Measurements from ENCODE around the gene VPS37D. TPM values are rescaled to one million over a fixed set of nuclear protein-coding genes. Genes with fewer than 3 reads are reported as not detected.

The VPS37D gene
- total and polyA plus RNA-seq, 4 donors = 0.88 to 2.3 (median 1.7) TPM

GRCh38 chr7:73700069-73700423, 32.4 kb downstream of the VPS37D start:
- no peaks in the 10 kb centered on the region for H3K27me3 ChIP-seq (ENCODE audit: control insufficient read depth in 1 of 2, insufficient read depth in 2 of 2, low read length in 1 of 2)
- ATAC-seq (ENCODE audit: low FRiP score) = no peak
- no peak overlapping the region for H3K27ac ChIP-seq (ENCODE audit: low read depth in 1 of 2, low read length in 2 of 2)
- 86 to 90% methylated on average over 14 of the region's 14 CpGs for WGBS, 2 donors
- no peaks in the 10 kb centered on the region for H3K9me3 ChIP-seq (ENCODE audit: control insufficient read depth, low read length)
- intact Hi-C loops (cut with DNase I) = no loop called here
- H3K4me1 ChIP-seq (ENCODE audit: control insufficient read depth in 1 of 2, insufficient read depth in 2 of 2, low read length in 2 of 2) = no peaks in the 10 kb centered on the region
- no peak overlapping the region for H3K4me3 ChIP-seq (ENCODE audit: low read length in 2 of 2)
- DNase-seq = no peak
- H3K36me3 ChIP-seq (ENCODE audit: control insufficient read depth in 1 of 2, insufficient read depth in 2 of 2, low read length in 1 of 2) = peaks cover 0 to 2% of the 10 kb centered on the region in 2 donors

DNA sequence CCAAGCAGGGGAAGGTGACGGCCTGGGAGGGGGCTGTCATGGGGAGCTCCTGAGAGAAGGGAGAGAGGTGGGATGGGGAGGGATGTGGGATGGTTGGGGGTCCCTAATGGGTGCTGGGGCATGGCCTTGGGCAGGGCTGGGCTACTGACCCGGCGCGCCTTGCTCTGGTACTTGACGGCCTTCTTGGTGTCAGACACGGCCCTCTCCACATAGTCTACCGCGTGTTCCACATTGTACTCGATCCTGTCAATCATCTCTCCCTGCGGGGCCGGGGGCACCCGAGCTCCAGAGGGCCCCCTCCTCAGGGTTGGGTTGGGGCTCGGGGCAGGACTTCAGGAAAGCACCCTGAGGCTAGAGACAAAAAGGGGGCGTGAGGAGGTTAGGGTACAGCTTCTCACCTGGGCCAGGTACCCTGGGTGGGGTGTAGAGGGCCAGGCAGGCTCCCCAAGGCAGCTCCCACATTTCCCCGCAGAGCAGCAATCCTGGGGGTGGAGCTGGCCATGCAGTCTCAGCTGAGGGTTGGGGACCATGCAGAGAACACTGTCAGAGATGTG, 33.0 kb downstream of the VPS37D start:
- H3K4me3 ChIP-seq (ENCODE audit: low read length in 2 of 2) = no peak overlapping the region

DNA sequence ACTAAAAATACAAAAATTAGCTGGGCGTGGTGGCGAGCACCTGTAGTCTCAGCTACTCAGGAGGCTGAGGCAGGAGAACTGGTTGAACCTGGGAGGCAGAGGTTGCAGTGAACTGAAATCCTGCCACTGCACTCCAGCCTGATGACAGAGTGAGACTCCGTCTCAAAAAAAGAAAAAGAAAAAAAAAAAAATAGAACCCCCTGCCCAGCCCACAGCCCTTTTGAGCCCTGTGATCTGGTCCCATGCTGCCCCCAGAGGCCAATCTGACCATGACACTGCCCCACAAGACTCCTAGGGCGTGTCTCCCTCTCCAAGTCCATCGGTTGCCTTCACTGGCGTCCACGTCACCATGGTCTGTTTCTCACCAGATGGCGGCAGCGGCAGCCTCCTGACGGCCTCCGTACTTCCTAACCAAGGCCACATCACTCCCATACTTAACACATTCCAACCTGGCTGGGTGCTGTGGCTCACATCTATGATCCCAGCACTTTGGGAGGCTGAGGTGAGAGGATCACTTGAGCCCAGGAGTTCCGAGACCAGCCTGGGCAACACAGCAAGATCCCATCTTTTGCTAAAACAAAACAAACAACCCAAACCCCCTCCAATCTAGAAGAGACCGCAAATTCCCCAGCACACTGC, 33.8 kb downstream of the VPS37D start:
- Histone ChIP-seq H3K27me3 (ENCODE audit: control insufficient read depth in 1 of 2, insufficient read depth in 2 of 2, low read length in 1 of 2) (no peaks in the 10 kb centered on the region), H3K27ac (ENCODE audit: low read depth in 1 of 2, low read length in 2 of 2) (no peak overlapping the region), H3K4me1 (ENCODE audit: control insufficient read depth in 1 of 2, insufficient read depth in 2 of 2, low read length in 2 of 2) (no peaks in the 10 kb centered on the region), H3K36me3 (ENCODE audit: control insufficient read depth in 1 of 2, insufficient read depth in 2 of 2, low read length in 1 of 2) (no peaks in the 10 kb centered on the region), H3K4me3 (ENCODE audit: low read length in 2 of 2) (no peak overlapping the region), H3K9me3 (ENCODE audit: control insufficient read depth, low read length) (no peaks in the 10 kb centered on the region)
- ATAC-seq (ENCODE audit: low FRiP score) = no peak
- intact Hi-C loops (cut with DNase I) = no loop called here
- peak in 1 of 2 donors; percentile 57 for DNase-seq
- 68 to 75% methylated on average over 13 of the region's 13 CpGs for WGBS, 2 donors

More for the DNA sequence above, 33.0 kb downstream of the VPS37D start:
- Histone ChIP-seq H3K9me3 (ENCODE audit: control insufficient read depth, low read length) (no peaks in the 10 kb centered on the region), H3K4me1 (ENCODE audit: control insufficient read depth in 1 of 2, insufficient read depth in 2 of 2, low read length in 2 of 2) (no peaks in the 10 kb centered on the region), H3K36me3 (ENCODE audit: control insufficient read depth in 1 of 2, insufficient read depth in 2 of 2, low read length in 1 of 2) (no peaks in the 10 kb centered on the region), H3K27ac (ENCODE audit: low read depth in 1 of 2, low read length in 2 of 2) (no peak overlapping the region), H3K27me3 (ENCODE audit: control insufficient read depth in 1 of 2, insufficient read depth in 2 of 2, low read length in 1 of 2) (no peaks in the 10 kb centered on the region)
- WGBS, 2 donors = 80 to 87% methylated on average over 13 to 15 of the region's 15 CpGs
- DNase-seq (no peak), ATAC-seq (ENCODE audit: low FRiP score) (no peak)
- intact Hi-C loops (cut with DNase I) = no loop called here

DNA sequence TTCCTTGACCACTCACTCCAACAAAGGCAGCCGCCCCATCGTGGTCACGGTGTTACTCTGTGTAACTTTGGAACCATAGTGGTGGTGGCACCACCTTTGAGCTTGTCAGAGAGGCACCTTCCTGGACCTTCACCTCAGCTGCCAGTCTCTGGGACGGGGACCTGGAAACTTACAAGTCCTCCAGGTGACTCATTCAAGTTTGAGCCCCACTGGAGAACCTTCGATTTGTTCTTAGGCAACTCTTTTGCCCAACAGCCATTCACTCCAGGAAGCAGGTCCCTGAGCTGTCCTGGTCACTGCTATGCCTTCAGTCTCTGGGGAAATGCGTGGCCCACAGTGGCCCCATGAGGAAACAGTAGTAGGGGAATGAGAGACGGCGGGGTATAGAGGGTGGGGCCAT, 34.6 kb downstream of the VPS37D start:
- H3K36me3 ChIP-seq (ENCODE audit: control insufficient read depth in 1 of 2, insufficient read depth in 2 of 2, low read length in 1 of 2) = no peaks in the 10 kb centered on the region

GRCh38 chr7:73702665-73703064, 35.0 kb downstream of the VPS37D start:
- H3K4me1 ChIP-seq (ENCODE audit: control insufficient read depth in 1 of 2, insufficient read depth in 2 of 2, low read length in 2 of 2) = no peaks in the 10 kb centered on the region
- intact Hi-C loops (cut with DNase I) = no loop called here
- H3K4me3 ChIP-seq (ENCODE audit: low read length in 2 of 2) = no peak overlapping the region
- no peaks in the 10 kb centered on the region for H3K36me3 ChIP-seq (ENCODE audit: control insufficient read depth in 1 of 2, insufficient read depth in 2 of 2, low read length in 1 of 2)
- no peak overlapping the region for H3K27ac ChIP-seq (ENCODE audit: low read depth in 1 of 2, low read length in 2 of 2)
- DNase-seq = no peak
- 90% methylated on average over 18 of the region's 18 CpGs for WGBS, 2 donors
- no peaks in the 10 kb centered on the region for H3K27me3 ChIP-seq (ENCODE audit: control insufficient read depth in 1 of 2, insufficient read depth in 2 of 2, low read length in 1 of 2)
- ATAC-seq (ENCODE audit: low FRiP score) = no peak
- no peaks in the 10 kb centered on the region for H3K9me3 ChIP-seq (ENCODE audit: control insufficient read depth, low read length)

More for the DNA sequence above, 34.6 kb downstream of the VPS37D start:
- DNase-seq (no peak), ATAC-seq (ENCODE audit: low FRiP score) (no peak)
- no peak overlapping the region for H3K27ac ChIP-seq (ENCODE audit: low read depth in 1 of 2, low read length in 2 of 2)
- H3K4me1 ChIP-seq (ENCODE audit: control insufficient read depth in 1 of 2, insufficient read depth in 2 of 2, low read length in 2 of 2) = no peaks in the 10 kb centered on the region
- WGBS, 2 donors = 84 to 87% methylated on average over 8 of the region's 8 CpGs
- intact Hi-C loops (cut with DNase I) = no loop called here
- H3K9me3 ChIP-seq (ENCODE audit: control insufficient read depth, low read length) = no peaks in the 10 kb centered on the region
- no peaks in the 10 kb centered on the region for H3K27me3 ChIP-seq (ENCODE audit: control insufficient read depth in 1 of 2, insufficient read depth in 2 of 2, low read length in 1 of 2)
- no peak overlapping the region for H3K4me3 ChIP-seq (ENCODE audit: low read length in 2 of 2)

GRCh38 chr7:73703225-73703624, 35.6 kb downstream of the VPS37D start:
- intact Hi-C loops (cut with DNase I) = no loop called here
- H3K9me3 ChIP-seq (ENCODE audit: control insufficient read depth, low read length) = no peaks in the 10 kb centered on the region
- H3K4me1 ChIP-seq (ENCODE audit: control insufficient read depth in 1 of 2, insufficient read depth in 2 of 2, low read length in 2 of 2) = no peaks in the 10 kb centered on the region
- DNase-seq (no peak), ATAC-seq (ENCODE audit: low FRiP score) (no peak)
- H3K27ac ChIP-seq (ENCODE audit: low read depth in 1 of 2, low read length in 2 of 2) = no peak overlapping the region
- H3K36me3 ChIP-seq (ENCODE audit: control insufficient read depth in 1 of 2, insufficient read depth in 2 of 2, low read length in 1 of 2) = no peaks in the 10 kb centered on the region
- H3K27me3 ChIP-seq (ENCODE audit: control insufficient read depth in 1 of 2, insufficient read depth in 2 of 2, low read length in 1 of 2) = no peaks in the 10 kb centered on the region
- WGBS, 2 donors = 80 to 85% methylated on average over 13 of the region's 13 CpGs
- no peak overlapping the region for H3K4me3 ChIP-seq (ENCODE audit: low read length in 2 of 2)

DNA sequence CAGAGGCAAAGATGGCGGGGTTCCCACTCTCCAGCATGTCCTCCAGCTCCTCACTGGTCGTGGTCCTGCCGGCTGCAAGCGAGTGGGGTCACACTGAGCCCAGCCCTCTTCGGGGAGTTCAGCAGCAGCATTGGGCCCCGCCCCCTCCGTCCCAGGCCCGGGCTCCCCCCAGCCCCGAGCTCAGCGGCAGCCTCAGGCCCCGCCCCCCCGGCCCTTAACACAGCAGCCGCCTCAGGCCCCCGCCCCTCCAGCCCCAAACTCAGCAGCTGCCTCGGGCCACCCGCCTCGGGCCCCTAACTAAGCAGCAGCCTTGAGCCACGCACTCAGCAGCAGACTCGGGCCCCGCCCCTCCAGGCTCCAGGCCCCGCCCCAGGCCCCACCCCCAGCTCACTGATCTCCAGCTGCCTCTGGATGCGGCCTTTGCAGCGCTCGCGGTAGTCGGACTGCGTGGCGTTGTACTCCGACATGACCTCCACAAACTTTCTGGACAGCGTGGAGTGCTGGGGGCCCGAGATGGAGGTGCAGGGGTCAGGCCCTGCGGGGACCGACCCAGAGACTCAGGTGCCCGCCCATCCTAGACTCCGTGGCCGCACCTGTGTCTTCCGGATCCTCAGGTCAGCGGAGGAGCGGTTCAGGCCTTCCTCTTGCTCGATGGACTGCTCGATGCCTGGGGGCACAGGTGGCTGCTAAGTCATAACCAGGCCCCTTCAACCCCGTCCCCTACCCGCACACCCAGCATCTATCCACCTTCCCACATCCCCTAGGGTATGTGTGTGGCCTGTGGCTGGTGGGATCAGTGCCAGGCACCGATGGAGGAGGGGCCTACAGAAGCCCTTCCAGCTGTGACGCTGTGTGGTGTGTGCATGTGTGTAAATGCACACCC, 36.4 kb downstream of the VPS37D start:
- Histone ChIP-seq H3K36me3 (ENCODE audit: control insufficient read depth in 1 of 2, insufficient read depth in 2 of 2, low read length in 1 of 2) (no peaks in the 10 kb centered on the region), H3K27me3 (ENCODE audit: control insufficient read depth in 1 of 2, insufficient read depth in 2 of 2, low read length in 1 of 2) (no peaks in the 10 kb centered on the region), H3K27ac (ENCODE audit: low read depth in 1 of 2, low read length in 2 of 2) (no peak overlapping the region), H3K4me1 (ENCODE audit: control insufficient read depth in 1 of 2, insufficient read depth in 2 of 2, low read length in 2 of 2) (no peaks in the 10 kb centered on the region), H3K9me3 (ENCODE audit: control insufficient read depth, low read length) (no peaks in the 10 kb centered on the region), H3K4me3 (ENCODE audit: low read length in 2 of 2) (no peak overlapping the region)
- intact Hi-C loops (cut with DNase I) = no loop called here
- peak; percentile 46 for ATAC-seq (ENCODE audit: low FRiP score)
- peak in 1 of 2 donors; percentile 64 for DNase-seq
- 63 to 65% methylated on average over 42 to 45 of the region's 45 CpGs for whole genome bisulfite sequencing, 2 donors

GRCh38 chr7:73704640-73705550, 37.3 kb downstream of the VPS37D start:
- H3K9me3 ChIP-seq (ENCODE audit: control insufficient read depth, low read length) = no peaks in the 10 kb centered on the region
- H3K27ac ChIP-seq (ENCODE audit: low read depth in 1 of 2, low read length in 2 of 2) = no peak overlapping the region
- 25% methylated on average over 23 of the region's 23 CpGs for WGBS, 2 donors
- no peaks in the 10 kb centered on the region for H3K4me1 ChIP-seq (ENCODE audit: control insufficient read depth in 1 of 2, insufficient read depth in 2 of 2, low read length in 2 of 2)
- intact Hi-C loops (cut with DNase I) = no loop called here
- no peaks in the 10 kb centered on the region for H3K27me3 ChIP-seq (ENCODE audit: control insufficient read depth in 1 of 2, insufficient read depth in 2 of 2, low read length in 1 of 2)
- H3K36me3 ChIP-seq (ENCODE audit: control insufficient read depth in 1 of 2, insufficient read depth in 2 of 2, low read length in 1 of 2) = no peaks in the 10 kb centered on the region
- ATAC-seq (ENCODE audit: low FRiP score) (peak; percentile 50), DNase-seq (no peak)
- H3K4me3 ChIP-seq (ENCODE audit: low read length in 2 of 2) = no peak overlapping the region

Measured in aorta (tissue), 5 donors.